PC-3 (cell line): ENCODE measurements around the gene RASAL1. TPM values are rescaled to one million over a fixed set of nuclear protein-coding genes. Genes with fewer than 3 reads are reported as not detected.

Source experiments
- ATAC-seq: fragments of 200-7000 bp; cut with Tn5 transposase; 2 replicates; pipeline ENCODE4 v1.9.1; 2020; ENCODE audit warnings: mild to moderate bottlenecking, moderate library complexity
- BruUV-seq: library from RNA; stranded (reverse); fragments of 400-500 nt; replicated peaks from 2 replicates; lab custom pipeline; 2021; lab: Mats Ljungman, UMichigan
- CTCF ChIA-PET: fragments of 300-600 bp; sonication (Branson Sonifier 250); formaldehyde crosslinking; loops from one replicate; lab custom pipeline; 2022; ENCODE audit warnings: antibody characterized with exemption; lab: Charles Lee
- POLR2A ChIA-PET: fragments of 300-600 bp; sonication (Branson Sonifier 250); formaldehyde crosslinking; loops from one replicate; lab custom pipeline; 2022; ENCODE audit warnings: antibody characterized with exemption; ENCODE audit not compliant: unreplicated experiment; lab: Charles Lee
- DNase-seq: peaks from one replicate; pipeline ENCODE4 v3.0.0-alpha.2; 2015
- H2AFZ ChIP-seq: fragments of 300-600 bp; sonication (generic); 2 replicates; pipeline ENCODE4 v1.6.0; 2016; ENCODE audit warnings: antibody characterized with exemption, low read length
- H3F3A ChIP-seq: fragments of 300-600 bp; sonication (generic); one replicate; pipeline ENCODE4 v1.6.0; 2017; ENCODE audit warnings: antibody characterized with exemption, low read length, control low read depth, mild to moderate bottlenecking; ENCODE audit not compliant: unreplicated experiment
- H3K27ac ChIP-seq: fragments of 300-600 bp; sonication (generic); 2 replicates; pipeline ENCODE4 v1.5.1; 2016; ENCODE audit warnings: mild to moderate bottlenecking, low read length
- H3K27me3 ChIP-seq: fragments of 300-600 bp; sonication (generic); 2 replicates; pipeline ENCODE4 v1.6.1; 2016; ENCODE audit warnings: low read length, mixed read lengths
- H3K36me3 ChIP-seq: fragments of 300-600 bp; sonication (generic); 2 replicates; pipeline ENCODE4 v1.6.1; 2016; ENCODE audit warnings: low read depth, mixed run types, low read length, mixed read lengths
- H3K4me1 ChIP-seq: fragments of 300-600 bp; sonication (generic); 2 replicates; pipeline ENCODE4 v1.5.1; 2016; ENCODE audit warnings: low read length; ENCODE audit not compliant: insufficient read depth
- H3K4me2 ChIP-seq: fragments of 300-600 bp; sonication (generic); 2 replicates; pipeline ENCODE4 v1.6.0; 2016; ENCODE audit warnings: low read length
- H3K4me3 ChIP-seq: fragments of 300-600 bp; sonication (generic); 2 replicates; pipeline ENCODE4 v1.5.1; 2016; ENCODE audit warnings: mild to moderate bottlenecking, low read length, mixed read lengths
- H3K79me2 ChIP-seq: fragments of 300-600 bp; sonication (generic); 2 replicates; pipeline ENCODE4 v1.6.1; 2017; ENCODE audit warnings: low read length, mixed read lengths
- H3K9ac ChIP-seq: fragments of 300-600 bp; sonication (generic); 2 replicates; pipeline ENCODE4 v1.6.0; 2016; ENCODE audit warnings: mild to moderate bottlenecking, low read length
- H3K9me2 ChIP-seq: fragments of 300-600 bp; sonication (generic); replicated peaks from 2 replicates; pipeline ENCODE4 v1.6.1; 2016; ENCODE audit warnings: mixed run types, low read length, mixed read lengths
- H3K9me3 ChIP-seq: fragments of 300-600 bp; sonication (generic); 2 replicates; pipeline ENCODE4 v1.6.1; 2016; ENCODE audit warnings: low read length, mixed read lengths
- H4K20me1 ChIP-seq: fragments of 300-600 bp; sonication (generic); 2 replicates; pipeline ENCODE4 v1.6.1; 2016; ENCODE audit warnings: low read length, mixed read lengths
- EZH2 ChIP-seq: fragments of 300-600 bp; sonication (generic); IDR thresholded peaks from one replicate; pipeline ENCODE4 v1.6.1; 2017; ENCODE audit warnings: antibody characterized with exemption, mild to moderate bottlenecking, low read length; ENCODE audit not compliant: unreplicated experiment
- EZH2phosphoT487 ChIP-seq: fragments of 300-600 bp; sonication (generic); IDR thresholded peaks from 2 replicates; pipeline ENCODE4 v1.6.1; 2018; ENCODE audit warnings: mild to moderate bottlenecking, antibody characterized with exemption, low read length, borderline replicate concordance
- intact Hi-C: fragments of 100-400 bp; cut with micrococcal nuclease; formaldehyde crosslinking; loops from 2 replicates; pipeline ENCODE4 v1.9.0; 2023
- total RNA-seq: library from RNA; depleted of rRNA; stranded (reverse); fragments of >200 nt; gene quantifications from 2 replicates; pipeline ENCODE4 v1.2.3, GENCODE V29; 2014
- TF ChIP-seq, protein P1 (sequence below): fragments of 300-600 bp; sonication (generic); conservative IDR thresholded peaks from 2 replicates; pipeline ENCODE4 v1.5.1; 2017; ENCODE audit warnings: antibody characterized with exemption, low read depth, mild to moderate bottlenecking, low read length

The RASAL1 gene
- total RNA-seq, 1 experiment from 2014 or later, result 0.66 TPM

DNA sequence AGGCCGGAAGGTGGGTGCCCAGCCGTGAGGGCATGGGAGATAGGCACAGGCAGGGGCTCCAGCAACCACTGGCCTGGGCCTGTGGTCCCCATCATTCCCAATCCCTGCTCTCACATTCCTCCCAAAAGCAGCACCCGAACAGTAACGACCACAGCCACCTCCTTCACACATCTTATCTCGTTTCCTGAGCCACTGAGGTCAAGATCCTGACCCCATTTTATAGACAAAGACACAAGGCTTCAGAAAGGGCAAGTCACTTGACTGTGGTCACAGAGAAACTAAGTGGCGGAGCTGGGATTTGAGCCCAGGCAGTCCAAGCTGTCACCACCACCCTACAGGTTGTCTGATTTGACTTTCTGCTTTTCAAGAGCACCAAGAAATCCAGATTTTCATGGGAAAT, 40.2 kb downstream of the RASAL1 start:
- no TSS peak for BruUV-seq
- no peaks in the 10 kb centered on the region for H3F3A ChIP-seq
- CTCF ChIA-PET, result no interaction called here
- no peaks in the 10 kb centered on the region for H3K36me3 ChIP-seq
- H3K9me2 ChIP-seq, result no peaks in the 10 kb centered on the region
- H3K4me3 ChIP-seq, result no peak overlapping the region
- intact Hi-C loops, result loop anchor here (10.0 kb wide), 1 partner anchor 59 kb away; no protein-coding TSS in a partner anchor
- H3K4me1 ChIP-seq, result 0 out of 2 replicates have a peak, but pooled peaks cover 4% of the 10 kb centered on the region
- H3K27me3 ChIP-seq, result 0 out of 2 replicates have a peak, but pooled peaks cover 5% of the 10 kb centered on the region
- H3K4me2 ChIP-seq, result no peak overlapping the region
- H4K20me1 ChIP-seq, result no peaks in the 10 kb centered on the region
- no peak for TF ChIP-seq EZH2
- TF ChIP-seq, protein P1, sequence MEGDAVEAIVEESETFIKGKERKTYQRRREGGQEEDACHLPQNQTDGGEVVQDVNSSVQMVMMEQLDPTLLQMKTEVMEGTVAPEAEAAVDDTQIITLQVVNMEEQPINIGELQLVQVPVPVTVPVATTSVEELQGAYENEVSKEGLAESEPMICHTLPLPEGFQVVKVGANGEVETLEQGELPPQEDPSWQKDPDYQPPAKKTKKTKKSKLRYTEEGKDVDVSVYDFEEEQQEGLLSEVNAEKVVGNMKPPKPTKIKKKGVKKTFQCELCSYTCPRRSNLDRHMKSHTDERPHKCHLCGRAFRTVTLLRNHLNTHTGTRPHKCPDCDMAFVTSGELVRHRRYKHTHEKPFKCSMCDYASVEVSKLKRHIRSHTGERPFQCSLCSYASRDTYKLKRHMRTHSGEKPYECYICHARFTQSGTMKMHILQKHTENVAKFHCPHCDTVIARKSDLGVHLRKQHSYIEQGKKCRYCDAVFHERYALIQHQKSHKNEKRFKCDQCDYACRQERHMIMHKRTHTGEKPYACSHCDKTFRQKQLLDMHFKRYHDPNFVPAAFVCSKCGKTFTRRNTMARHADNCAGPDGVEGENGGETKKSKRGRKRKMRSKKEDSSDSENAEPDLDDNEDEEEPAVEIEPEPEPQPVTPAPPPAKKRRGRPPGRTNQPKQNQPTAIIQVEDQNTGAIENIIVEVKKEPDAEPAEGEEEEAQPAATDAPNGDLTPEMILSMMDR, result no peak
- no peak for TF ChIP-seq EZH2phosphoT487
- no peaks in the 10 kb centered on the region for H3K9me3 ChIP-seq
- no peak overlapping the region for H3K27ac ChIP-seq
- POLR2A ChIA-PET, result no interaction called here
- no peak overlapping the region for H2AFZ ChIP-seq
- H3K9ac ChIP-seq, result no peak overlapping the region
- no peak for ATAC-seq
- DNase-seq, result no peak
- H3K79me2 ChIP-seq, result no peaks in the 10 kb centered on the region

DNA sequence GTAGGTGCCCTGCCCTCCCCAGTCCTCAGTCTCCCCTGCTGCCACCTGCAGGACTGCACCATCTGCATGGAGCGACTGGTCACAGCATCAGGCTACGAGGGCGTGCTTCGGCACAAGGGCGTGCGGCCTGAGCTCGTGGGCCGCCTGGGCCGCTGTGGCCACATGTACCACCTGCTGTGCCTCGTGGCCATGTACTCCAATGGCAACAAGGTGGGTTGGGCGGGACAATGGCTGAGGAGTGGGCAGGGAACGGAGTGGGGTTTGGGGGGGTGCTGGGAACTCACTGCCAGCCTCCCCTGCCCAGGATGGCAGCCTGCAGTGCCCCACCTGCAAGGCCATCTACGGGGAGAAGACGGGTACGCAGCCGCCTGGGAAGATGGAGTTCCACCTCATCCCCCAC, 40.8 kb downstream of the RASAL1 start:
- H3K9me2 ChIP-seq, result no peaks in the 10 kb centered on the region
- H3F3A ChIP-seq, result no peaks in the 10 kb centered on the region
- CTCF ChIA-PET, result no interaction called here
- H3K4me2 ChIP-seq, result no peak overlapping the region
- no peaks in the 10 kb centered on the region for H3K36me3 ChIP-seq
- 0 out of 2 replicates have a peak, but pooled peaks cover 5% of the 10 kb centered on the region for H3K27me3 ChIP-seq
- H3K79me2 ChIP-seq, result no peaks in the 10 kb centered on the region
- no peak for DNase-seq
- TF ChIP-seq EZH2phosphoT487, result no peak
- no peak for ATAC-seq
- no peaks in the 10 kb centered on the region for H3K9me3 ChIP-seq
- H3K4me3 ChIP-seq, result no peak overlapping the region
- no peak overlapping the region for H3K9ac ChIP-seq
- H3K27ac ChIP-seq, result no peak overlapping the region
- H4K20me1 ChIP-seq, result no peaks in the 10 kb centered on the region
- BruUV-seq, result no TSS peak
- H2AFZ ChIP-seq, result no peak overlapping the region
- intact Hi-C loops, result loop anchor here (10.0 kb wide), 1 partner anchor 60 kb away; no protein-coding TSS in a partner anchor
- POLR2A ChIA-PET, result no interaction called here
- 0 out of 2 replicates have a peak, but pooled peaks cover 4% of the 10 kb centered on the region for H3K4me1 ChIP-seq

DNA sequence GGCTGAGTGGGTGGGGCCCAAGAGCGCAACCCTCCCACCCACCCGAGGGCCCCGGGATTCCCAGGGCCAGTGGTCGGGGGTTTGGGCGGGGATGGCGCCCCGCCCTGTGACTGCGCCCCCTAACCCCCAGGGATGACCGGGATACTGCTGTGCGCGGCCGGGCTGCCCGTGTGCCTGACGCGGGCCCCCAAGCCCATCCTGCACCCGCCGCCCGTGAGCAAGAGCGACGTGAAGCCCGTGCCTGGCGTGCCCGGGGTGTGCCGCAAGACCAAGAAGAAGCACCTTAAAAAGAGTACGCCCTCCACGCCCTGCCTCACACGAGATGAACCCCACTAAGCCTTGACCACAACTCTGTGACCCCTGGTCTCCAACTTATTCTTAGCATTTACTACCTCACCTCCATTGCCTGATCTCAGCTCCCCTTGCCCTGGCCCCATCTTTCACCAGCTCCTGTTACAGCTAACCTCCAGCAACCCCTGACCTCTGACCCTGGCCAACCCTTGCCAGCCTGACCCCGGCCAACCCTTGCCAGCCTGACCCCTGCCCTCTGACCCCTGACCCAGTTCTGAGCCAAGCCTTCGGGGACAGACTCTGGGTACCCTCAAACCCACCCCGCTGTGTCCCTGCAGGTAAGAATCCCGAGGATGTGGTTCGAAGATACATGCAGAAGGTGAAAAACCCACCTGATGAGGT, 42.0 kb downstream of the RASAL1 start:
- intact Hi-C loops, result loop anchor here (10.0 kb wide), 1 partner anchor 61 kb away; no protein-coding TSS in a partner anchor
- no peak overlapping the region for H3K9ac ChIP-seq
- H3K27me3 ChIP-seq, result 0 out of 2 replicates have a peak, but pooled peaks cover 5% of the 10 kb centered on the region
- H3K9me2 ChIP-seq, result no peaks in the 10 kb centered on the region
- H3F3A ChIP-seq, result no peaks in the 10 kb centered on the region
- no peak overlapping the region for H3K27ac ChIP-seq
- no peak overlapping the region for H2AFZ ChIP-seq
- no peak overlapping the region for H3K4me3 ChIP-seq
- no TSS peak for BruUV-seq
- CTCF ChIA-PET, result no interaction called here
- no peaks in the 10 kb centered on the region for H3K79me2 ChIP-seq
- POLR2A ChIA-PET, result no interaction called here
- no peaks in the 10 kb centered on the region for H3K9me3 ChIP-seq
- H3K4me2 ChIP-seq, result no peak overlapping the region
- TF ChIP-seq EZH2, result no peak
- no peak for TF ChIP-seq EZH2phosphoT487
- TF ChIP-seq, protein P1, result no peak
- no peaks in the 10 kb centered on the region for H4K20me1 ChIP-seq
- H3K4me1 ChIP-seq, result no peaks in the 10 kb centered on the region
- no peaks in the 10 kb centered on the region for H3K36me3 ChIP-seq
- no peak for DNase-seq
- ATAC-seq, result no peak
